ENCODE measurements around the gene COL15A1.
"Not testable (repeated sequence)": the region's sequence is repeated elsewhere in the genome, so short reads cannot be mapped to it uniquely, and the experiment has no call there.

COL15A1 gene

DNA sequence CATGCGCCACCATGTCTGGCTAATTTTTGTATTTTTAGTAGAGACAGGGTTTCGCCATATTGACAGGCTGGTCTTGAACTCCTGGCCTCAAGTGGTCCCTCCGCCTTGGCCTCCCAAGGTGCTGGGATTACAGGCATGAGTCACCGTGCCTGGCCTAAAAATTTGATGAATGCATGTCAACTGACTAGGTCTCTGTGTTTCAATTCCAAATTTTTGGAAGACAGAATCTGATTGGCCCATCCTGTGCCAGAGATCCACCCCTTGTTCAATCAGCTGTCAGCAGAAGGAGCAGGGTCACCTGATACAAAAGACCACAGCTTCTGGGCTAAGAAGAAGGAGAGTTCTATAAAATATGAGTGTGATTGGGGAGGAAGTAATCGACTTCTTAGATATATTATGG lies 43.5 kb upstream of the COL15A1 start:
- CTCF ChIA-PET = no interaction called here

DNA sequence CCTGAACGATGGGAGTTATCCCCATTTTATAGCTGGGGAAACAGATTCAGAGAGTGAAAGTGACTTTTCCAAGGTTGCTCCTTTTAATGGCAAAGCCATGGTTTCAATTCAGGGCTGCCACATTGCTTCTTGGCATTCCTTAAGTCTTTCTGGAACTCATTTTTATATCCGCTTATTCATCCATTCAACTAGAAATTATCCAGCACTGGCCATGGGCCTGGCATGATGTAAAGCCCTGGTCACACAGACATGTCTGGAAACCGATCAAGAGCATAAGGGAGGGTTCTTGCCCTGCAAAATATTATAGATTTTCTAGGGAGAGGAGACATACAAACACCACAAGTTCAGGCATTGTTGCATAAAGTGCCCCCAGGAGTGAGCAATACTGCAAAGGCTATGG lies 43.0 kb upstream of the COL15A1 start:
- no peak for TF ChIP-seq SP1 (IDR thresholded peaks at IDR 0.05)
- no peak for TF ChIP-seq BHLHE40 (IDR thresholded peaks at IDR 0.05; ENCODE audit: borderline replicate concordance)
- TF ChIP-seq TARDBP (IDR thresholded peaks at IDR 0.05) = no peak
- no peak for TF ChIP-seq L3MBTL2 (conservative IDR thresholded peaks at IDR 0.05)
- TF ChIP-seq ARNT (IDR thresholded peaks at IDR 0.05) = no peak
- TF ChIP-seq FOXK2 (IDR thresholded peaks at IDR 0.05) = no peak
- TF ChIP-seq, protein P1, sequence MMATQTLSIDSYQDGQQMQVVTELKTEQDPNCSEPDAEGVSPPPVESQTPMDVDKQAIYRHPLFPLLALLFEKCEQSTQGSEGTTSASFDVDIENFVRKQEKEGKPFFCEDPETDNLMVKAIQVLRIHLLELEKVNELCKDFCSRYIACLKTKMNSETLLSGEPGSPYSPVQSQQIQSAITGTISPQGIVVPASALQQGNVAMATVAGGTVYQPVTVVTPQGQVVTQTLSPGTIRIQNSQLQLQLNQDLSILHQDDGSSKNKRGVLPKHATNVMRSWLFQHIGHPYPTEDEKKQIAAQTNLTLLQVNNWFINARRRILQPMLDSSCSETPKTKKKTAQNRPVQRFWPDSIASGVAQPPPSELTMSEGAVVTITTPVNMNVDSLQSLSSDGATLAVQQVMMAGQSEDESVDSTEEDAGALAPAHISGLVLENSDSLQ (IDR thresholded peaks at IDR 0.05) = no peak
- no peak for TF ChIP-seq SUZ12 (IDR thresholded peaks at IDR 0.05)
- no peak for TF ChIP-seq ELF4 (IDR thresholded peaks at IDR 0.05)
- TF ChIP-seq NFRKB (IDR thresholded peaks at IDR 0.05) = no peak
- ChIA-PET POLR2A (no interaction called here), CTCF (no interaction called here)
- DNase-seq (ENCODE audit: extremely low spot score) = no peak

More for the DNA sequence above, 43.5 kb upstream of the COL15A1 start:
- DNase-seq (ENCODE audit: extremely low spot score) = no peak
- POLR2A ChIA-PET = no interaction called here
- TF ChIP-seq TARDBP (IDR thresholded peaks at IDR 0.05) (no peak), ARNT (IDR thresholded peaks at IDR 0.05) (no peak), FOXA1 (IDR thresholded peaks at IDR 0.05) (no peak), SUZ12 (IDR thresholded peaks at IDR 0.05) (no peak)

DNA sequence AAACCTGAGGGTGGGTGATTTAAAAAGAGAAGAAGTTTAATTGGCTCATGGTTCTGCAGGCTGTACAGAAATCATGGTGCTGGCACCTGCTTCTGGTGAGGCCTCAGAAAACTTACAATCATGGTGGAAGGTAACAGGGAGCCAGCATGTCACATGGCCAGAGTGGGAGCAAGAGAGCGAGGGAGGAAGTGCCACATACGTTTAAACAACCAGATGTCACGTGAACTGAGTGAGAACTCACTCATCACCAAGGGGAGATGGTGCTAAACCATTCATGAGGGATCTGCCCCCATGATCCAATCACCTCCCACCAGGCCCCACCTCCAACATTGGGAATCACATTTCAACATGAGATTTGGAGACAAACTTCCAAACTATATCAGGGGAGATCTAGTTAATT lies 41.9 kb upstream of the COL15A1 start:
- CTCF ChIA-PET; POLR2A ChIA-PET; DNase-seq (ENCODE audit: extremely low spot score): not testable (repeated sequence)

- no peak for DNase-seq (ENCODE audit: extremely low spot score)
- ChIA-PET CTCF (no interaction called here), POLR2A (no interaction called here)
- TF ChIP-seq SP1 (IDR thresholded peaks at IDR 0.05) = no peak
- TF ChIP-seq ARNT (IDR thresholded peaks at IDR 0.05) = no peak
- TF ChIP-seq, protein P1 (IDR thresholded peaks at IDR 0.05) = no peak
- TF ChIP-seq L3MBTL2 (conservative IDR thresholded peaks at IDR 0.05) = no peak
- no peak for TF ChIP-seq TARDBP (IDR thresholded peaks at IDR 0.05)
- TF ChIP-seq FOXK2 (IDR thresholded peaks at IDR 0.05) = no peak
Observed at GRCh38 chr9:98902516-98902915, 41.2 kb upstream of the COL15A1 start.

DNA sequence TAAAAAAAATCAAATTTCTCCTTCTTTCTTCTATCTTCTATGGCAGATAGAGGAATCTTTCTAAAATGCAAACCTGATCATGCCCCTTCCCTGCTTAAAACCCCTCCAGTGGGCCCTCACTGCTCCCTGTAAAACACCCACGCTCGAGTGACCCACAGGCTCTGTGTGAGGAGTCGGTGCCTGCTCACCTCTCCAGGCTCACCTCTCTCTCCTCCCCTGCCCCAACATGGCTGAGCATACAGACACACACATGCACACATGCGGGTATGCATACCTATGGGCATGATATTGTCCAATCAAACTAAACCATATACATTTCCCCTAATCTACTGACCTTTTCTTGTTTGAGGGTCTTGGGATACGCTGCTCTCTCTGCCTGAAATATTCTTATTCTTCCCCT lies 40.8 kb upstream of the COL15A1 start:
- POLR2A ChIA-PET = no interaction called here
- CTCF ChIA-PET = no interaction called here
- DNase-seq (ENCODE audit: extremely low spot score) = no peak
- TF ChIP-seq CTBP1 (IDR thresholded peaks at IDR 0.05; ENCODE audit: borderline replicate concordance) = no peak
- no peak for TF ChIP-seq LEF1 (IDR thresholded peaks at IDR 0.05; ENCODE audit: borderline replicate concordance)
- TF ChIP-seq L3MBTL2 (conservative IDR thresholded peaks at IDR 0.05) = no peak
- no peak for TF ChIP-seq FOXK2 (IDR thresholded peaks at IDR 0.05)

- ChIA-PET POLR2A (no interaction called here), CTCF (no interaction called here)
- no peak for DNase-seq (ENCODE audit: extremely low spot score)
- TF ChIP-seq ELF4 (IDR thresholded peaks at IDR 0.05) = no peak
- TF ChIP-seq ARNT (IDR thresholded peaks at IDR 0.05) = no peak
- TF ChIP-seq FOXM1 (IDR thresholded peaks at IDR 0.05; ENCODE audit: borderline replicate concordance) = no peak
- TF ChIP-seq CTBP1 (IDR thresholded peaks at IDR 0.05; ENCODE audit: borderline replicate concordance) = no peak
- TF ChIP-seq HDGF (IDR thresholded peaks at IDR 0.05; ENCODE audit: borderline replicate concordance) = no peak
Observed at GRCh38 chr9:98903961-98904411, 39.7 kb upstream of the COL15A1 start.

- POLR2A ChIA-PET = no interaction called here
- TF ChIP-seq SP1 (IDR thresholded peaks at IDR 0.05) = no peak
- TF ChIP-seq ELF4 (IDR thresholded peaks at IDR 0.05) = no peak
- no peak for TF ChIP-seq FOXM1 (IDR thresholded peaks at IDR 0.05; ENCODE audit: borderline replicate concordance)
- TF ChIP-seq FOXK2 (IDR thresholded peaks at IDR 0.05) = no peak
- no peak for TF ChIP-seq HDGF (IDR thresholded peaks at IDR 0.05; ENCODE audit: borderline replicate concordance)
- no peak for TF ChIP-seq TARDBP (IDR thresholded peaks at IDR 0.05)
- DNase-seq (ENCODE audit: extremely low spot score) = no peak
- CTCF ChIA-PET = no interaction called here
Observed at GRCh38 chr9:98905015-98905414, 38.7 kb upstream of the COL15A1 start.

- CTCF ChIA-PET = no interaction called here
- POLR2A ChIA-PET = no interaction called here
- TF ChIP-seq TARDBP (IDR thresholded peaks at IDR 0.05) = no peak
- no peak for TF ChIP-seq L3MBTL2 (conservative IDR thresholded peaks at IDR 0.05)
- TF ChIP-seq NFRKB (IDR thresholded peaks at IDR 0.05) = no peak
- no peak for DNase-seq (ENCODE audit: extremely low spot score)
Observed at GRCh38 chr9:98906273-98907040, 37.2 kb upstream of the COL15A1 start.

DNA sequence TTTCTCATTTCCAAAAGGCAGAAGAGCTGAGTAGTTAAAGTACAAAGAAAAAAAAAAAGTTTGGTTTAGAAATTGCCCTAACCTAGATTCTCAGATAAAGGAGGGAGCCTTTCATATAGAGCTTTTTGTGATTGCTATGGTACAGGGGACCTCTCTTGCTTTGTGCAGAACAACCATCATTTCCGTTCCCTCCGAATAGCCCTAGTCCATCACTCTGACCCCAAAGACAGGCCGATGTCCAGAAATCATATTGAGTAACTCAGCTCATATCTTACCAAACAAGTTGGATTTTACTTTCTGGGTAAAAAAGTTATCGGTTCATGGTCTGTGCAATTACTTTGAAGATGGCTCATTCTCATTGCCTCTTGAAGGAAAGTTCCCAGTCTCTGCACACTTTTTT lies 36.7 kb upstream of the COL15A1 start:
- TF ChIP-seq, protein P1 (IDR thresholded peaks at IDR 0.05) = no peak
- TF ChIP-seq L3MBTL2 (conservative IDR thresholded peaks at IDR 0.05) (no peak), TARDBP (IDR thresholded peaks at IDR 0.05) (no peak), LEF1 (IDR thresholded peaks at IDR 0.05; ENCODE audit: borderline replicate concordance) (no peak), FOXA1 (IDR thresholded peaks at IDR 0.05) (no peak), FOXM1 (IDR thresholded peaks at IDR 0.05; ENCODE audit: borderline replicate concordance) (no peak), NFRKB (IDR thresholded peaks at IDR 0.05) (no peak), ARNT (IDR thresholded peaks at IDR 0.05) (no peak), SP1 (IDR thresholded peaks at IDR 0.05) (no peak), SUZ12 (IDR thresholded peaks at IDR 0.05) (no peak), ELF4 (IDR thresholded peaks at IDR 0.05) (no peak), FOXK2 (IDR thresholded peaks at IDR 0.05) (no peak), ZNF384 (IDR thresholded peaks at IDR 0.05) (no peak)
- CTCF ChIA-PET = no interaction called here

More for the DNA sequence above, 36.7 kb upstream of the COL15A1 start:
- POLR2A ChIA-PET = no interaction called here
- DNase-seq (ENCODE audit: extremely low spot score) = no peak
